Right renal cortex interstitium (tissue), 3 donors: ENCODE data around the gene PARP8. TPM values are rescaled to one million over a fixed set of nuclear protein-coding genes. Genes with fewer than 3 reads are reported as not detected.

Experiments
- DNase-seq, 3 donors: peaks; one replicate each; pipeline ENCODE4 v3.0.0-alpha.2; 2013; ENCODE audit warnings: low read depth in 3 of 3, low spot score in 2 of 3
- polyA plus RNA-seq, 3 donors: library from polyadenylated mRNA; unstranded; fragments of 120-200 nt; gene quantifications; one replicate each; pipeline ENCODE4 v1.2.1, GENCODE V29; 2013; ENCODE audit not compliant: insufficient read length in 3 of 3

The PARP8 gene
- polyA plus RNA-seq, 3 donors: 16.2 to 18.7 (median 16.8) TPM

DNA sequence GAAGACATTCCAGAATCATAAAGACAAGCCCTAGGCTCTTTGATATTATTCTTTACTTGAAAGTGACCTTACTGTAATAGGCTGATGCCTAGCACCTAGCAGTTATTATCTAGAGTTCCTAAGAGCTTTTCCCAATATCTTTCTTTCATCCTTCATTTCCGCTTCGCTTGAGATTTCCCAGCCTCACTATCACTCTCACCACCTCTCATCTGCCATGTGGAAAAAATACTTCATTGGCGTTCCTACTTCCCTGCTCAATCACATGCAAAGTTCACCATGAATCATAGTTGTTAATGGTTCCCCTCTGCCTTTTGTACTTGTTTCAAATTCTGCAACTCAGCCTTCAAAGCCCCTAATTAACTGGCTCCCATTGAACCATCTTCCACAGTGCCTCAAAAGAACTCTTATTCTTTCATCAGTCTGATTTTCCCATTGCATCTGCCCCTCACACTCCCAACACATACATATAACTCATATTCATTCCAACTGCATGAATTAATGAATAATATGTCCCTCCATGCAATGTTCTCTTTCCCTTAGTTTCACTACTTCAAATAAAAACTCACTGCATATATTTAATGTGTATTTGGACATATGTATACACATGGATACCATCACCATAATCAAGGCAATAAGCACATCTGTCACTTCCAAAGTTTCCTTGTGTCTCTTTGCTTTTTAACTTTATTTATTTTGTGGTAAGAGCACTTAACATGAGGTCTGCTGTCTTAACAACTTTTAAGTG is 221.6 kb downstream of the PARP8 start:
- no peak for DNase-seq

DNA sequence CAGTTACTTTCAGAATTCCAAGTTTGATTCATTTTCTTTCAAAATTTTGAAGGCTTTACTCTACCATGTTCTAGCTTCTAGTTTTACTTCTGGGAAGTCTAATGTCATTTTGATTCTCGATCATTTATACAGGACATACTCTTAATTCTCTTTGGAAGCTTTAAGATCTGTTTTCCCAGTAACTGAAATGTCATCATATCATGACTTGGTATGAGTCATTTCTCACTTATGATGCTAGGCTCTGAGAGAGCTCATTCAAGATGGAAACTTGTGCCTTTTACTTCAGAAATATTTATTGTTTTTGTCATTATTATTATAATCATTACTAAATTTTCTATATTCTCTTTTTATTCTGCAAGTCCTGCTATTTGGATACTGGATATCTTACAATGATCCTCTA is 222.3 kb downstream of the PARP8 start:
- DNase-seq: no peak

DNA sequence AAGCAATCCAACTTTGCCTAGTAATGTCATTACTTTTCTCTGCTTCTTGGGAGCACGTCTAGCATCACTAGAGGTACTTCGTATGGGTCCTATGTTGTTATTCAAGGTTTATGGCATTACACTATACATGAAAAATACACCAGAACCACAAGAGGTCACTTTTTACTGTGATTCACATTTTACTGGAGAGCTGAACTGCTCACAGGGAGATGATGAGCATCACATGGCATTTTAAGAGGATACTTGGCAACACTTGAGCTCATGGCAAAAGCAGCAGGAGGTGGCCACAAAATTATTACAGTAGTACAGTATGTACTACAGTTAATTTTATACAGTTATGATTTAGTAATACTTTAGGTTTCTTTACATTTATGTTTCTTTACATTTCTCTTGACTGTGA is 223.4 kb downstream of the PARP8 start:
- DNase-seq: no peak

Other genes starting within 250 kb of the PARP8 start
- 1 to 10 TPM; 2.8 to 4.4 (median 4.2) TPM for gene EMB, start 225.3 kb upstream of the PARP8 start, polyA plus RNA-seq